GM12872 (cell line): ENCODE measurements around the gene MGAT5.
A peak's percentile ranks its signal among the peaks of the same experiment; 100 is the strongest.

Experiments used
- TF ChIP-seq, protein P1 (sequence below): IDR thresholded peaks from 3 replicates; pipeline ENCODE4 v1.5.1; 2011; ENCODE audit warnings: low read depth, mild to moderate bottlenecking, low read length, moderate library complexity; ENCODE audit not compliant: insufficient read depth

The MGAT5 gene

DNA sequence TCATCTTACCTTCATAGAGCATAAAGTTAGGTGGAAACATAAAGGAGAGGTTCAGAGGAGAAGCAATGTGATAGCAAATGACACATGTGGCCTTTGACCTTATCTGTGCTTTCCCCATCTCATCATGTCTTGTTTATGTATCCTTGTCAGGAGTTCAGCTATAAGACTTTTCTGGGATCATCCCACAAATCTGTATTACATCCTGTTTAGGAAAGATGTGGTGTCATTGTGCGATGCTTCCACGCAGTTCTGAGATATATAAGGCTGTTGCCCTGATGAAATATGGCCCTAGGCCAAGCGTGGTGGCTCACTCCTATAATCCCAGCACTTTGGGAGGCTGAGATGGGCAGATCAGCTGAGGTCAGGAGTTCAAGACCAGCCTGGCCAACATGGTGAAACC lies 15.5 kb upstream of the MGAT5 start:
- TF ChIP-seq, protein P1, sequence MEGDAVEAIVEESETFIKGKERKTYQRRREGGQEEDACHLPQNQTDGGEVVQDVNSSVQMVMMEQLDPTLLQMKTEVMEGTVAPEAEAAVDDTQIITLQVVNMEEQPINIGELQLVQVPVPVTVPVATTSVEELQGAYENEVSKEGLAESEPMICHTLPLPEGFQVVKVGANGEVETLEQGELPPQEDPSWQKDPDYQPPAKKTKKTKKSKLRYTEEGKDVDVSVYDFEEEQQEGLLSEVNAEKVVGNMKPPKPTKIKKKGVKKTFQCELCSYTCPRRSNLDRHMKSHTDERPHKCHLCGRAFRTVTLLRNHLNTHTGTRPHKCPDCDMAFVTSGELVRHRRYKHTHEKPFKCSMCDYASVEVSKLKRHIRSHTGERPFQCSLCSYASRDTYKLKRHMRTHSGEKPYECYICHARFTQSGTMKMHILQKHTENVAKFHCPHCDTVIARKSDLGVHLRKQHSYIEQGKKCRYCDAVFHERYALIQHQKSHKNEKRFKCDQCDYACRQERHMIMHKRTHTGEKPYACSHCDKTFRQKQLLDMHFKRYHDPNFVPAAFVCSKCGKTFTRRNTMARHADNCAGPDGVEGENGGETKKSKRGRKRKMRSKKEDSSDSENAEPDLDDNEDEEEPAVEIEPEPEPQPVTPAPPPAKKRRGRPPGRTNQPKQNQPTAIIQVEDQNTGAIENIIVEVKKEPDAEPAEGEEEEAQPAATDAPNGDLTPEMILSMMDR = no peak

DNA sequence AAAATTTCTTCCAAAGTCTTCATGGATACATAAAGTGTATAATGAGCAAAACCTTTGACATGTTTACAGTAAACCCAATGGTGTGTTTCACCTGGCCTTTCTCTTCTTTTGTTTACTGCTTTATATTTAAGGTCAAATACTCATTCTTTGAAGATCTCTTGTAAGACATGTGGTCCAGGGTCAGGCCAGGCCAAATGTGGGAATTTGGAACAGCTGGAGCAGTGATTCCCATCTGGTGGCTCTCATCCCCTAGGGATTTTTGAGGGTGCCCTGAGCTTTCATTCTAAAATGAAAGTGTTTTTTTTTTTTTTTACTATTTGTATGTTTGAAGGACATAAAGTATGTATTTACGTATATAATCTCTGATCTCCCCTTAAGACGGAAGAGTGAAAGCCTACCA lies 13.8 kb upstream of the MGAT5 start:
- TF ChIP-seq, protein P1 = no peak

DNA sequence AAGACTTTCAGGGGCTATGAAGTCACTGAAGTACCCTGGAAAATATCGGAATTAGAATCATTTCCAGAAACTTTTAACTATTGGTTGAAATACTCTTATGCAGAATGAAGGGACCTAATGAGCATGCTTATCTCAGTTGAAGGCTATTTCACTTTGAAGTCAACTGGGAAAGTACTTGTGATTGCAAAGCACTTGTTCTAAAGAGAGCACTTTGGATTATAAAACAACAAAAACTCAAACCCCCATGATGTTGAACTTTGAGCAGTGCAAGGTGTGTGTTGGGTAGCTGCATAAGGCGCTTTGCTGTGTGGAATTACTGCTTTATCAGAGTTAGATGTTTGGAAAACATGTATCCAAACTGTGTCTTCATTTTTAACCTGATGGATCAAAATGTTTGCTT lies 12.0 kb upstream of the MGAT5 start:
- TF ChIP-seq, protein P1 = no peak

DNA sequence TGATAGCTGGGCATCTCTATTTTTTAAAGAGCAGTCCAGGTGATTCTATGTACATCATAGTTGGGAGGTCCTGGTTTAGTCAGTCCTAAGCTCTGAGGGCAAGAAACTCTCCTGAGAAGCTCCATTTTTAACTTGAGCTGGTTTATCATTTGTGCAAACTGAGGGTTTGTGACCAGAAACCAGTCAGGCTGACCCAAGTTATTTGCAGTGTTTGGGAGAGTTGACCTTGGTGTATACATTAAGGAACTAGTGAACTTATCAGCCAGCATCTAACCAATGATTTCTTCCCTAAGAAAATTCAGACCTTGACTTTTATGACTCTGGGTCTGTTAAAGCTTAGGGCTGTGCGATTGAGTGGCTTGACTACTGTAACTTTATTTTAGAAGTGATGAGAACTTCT lies 10.6 kb upstream of the MGAT5 start:
- TF ChIP-seq, protein P1 = no peak

DNA sequence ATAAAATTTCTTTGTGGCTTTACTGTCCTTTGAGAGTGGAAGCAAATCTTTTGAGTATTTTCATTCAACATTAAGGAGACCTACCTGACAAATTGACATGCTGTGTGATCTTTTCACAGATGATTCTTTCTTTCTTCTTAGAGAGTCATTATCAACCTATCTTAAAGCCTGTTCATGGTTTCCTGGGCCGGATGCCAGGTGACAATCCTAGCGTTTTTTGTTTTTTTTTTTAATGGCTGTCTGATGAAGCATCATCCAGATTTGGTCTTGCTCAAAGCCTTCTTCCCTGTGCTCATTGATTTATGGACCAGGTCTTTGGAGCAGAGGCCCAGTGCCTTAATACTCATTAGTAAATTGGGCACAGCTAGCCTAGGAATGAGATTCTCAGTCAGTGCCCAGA lies 9.8 kb upstream of the MGAT5 start:
- TF ChIP-seq, protein P1 = no peak

DNA sequence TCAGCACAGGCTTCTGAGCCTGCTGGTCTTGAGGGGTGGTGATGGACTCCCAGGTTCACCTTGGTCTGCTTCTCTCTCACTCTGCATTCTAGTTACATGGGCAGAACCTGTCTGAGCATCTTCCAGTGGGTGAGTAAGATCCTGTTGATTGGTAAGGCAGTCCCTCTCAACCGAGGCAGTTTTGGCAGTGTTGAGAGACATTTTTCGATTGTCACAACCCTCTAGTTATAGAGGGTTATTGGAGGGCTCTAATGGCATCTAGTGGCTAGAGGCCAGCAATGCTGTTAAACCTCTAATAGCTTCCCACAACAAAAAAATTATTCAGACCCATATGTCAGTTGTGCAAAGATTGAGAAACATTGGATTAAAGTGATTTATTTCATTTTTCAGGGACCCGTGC lies 9.3 kb upstream of the MGAT5 start:
- TF ChIP-seq, protein P1 = peak; percentile 44; the same call in 1 of the 3 replicates

DNA sequence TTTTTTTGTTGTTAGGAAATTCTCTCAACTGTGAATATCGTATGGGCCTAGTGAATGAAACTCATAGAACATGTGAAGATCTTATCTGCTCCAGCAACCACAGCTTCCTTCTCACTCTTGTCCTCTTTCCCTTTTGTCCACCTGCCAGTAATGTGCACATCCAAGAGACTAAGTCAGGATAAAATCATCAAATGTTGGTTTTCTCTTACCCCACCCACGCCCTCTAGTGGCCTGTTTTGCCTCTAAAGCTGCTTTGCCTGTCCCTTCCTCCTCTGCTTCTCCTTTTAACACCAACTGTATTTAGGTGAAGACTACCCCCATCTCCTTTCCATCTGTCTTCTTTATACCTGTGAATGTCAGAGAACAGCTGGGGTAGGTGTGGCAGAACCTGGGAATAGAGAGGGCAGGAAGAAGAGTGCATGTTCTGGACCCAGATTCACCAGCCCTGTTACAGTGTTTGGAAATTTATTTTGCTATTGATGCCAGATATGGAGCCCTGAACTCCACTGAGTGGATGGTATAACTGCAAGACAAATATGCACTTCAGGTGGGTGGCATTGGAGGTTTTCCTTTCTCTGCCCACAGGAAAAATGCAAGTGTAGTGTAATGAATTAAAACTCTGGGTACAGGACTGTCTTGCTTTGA lies 8.4 kb upstream of the MGAT5 start:
- TF ChIP-seq, protein P1 = peak; percentile 88
